Measurements from ENCODE around the gene OAF.

The OAF gene

GRCh38 chr11:120224972-120225909, 14.4 kb downstream of the OAF start:
- no peak for TF ChIP-seq CTBP1 (IDR thresholded peaks at IDR 0.05; ENCODE audit: borderline replicate concordance)
- DNase-seq (ENCODE audit: extremely low spot score) = no peak
- POLR2A ChIA-PET = interaction anchor here (1.7 kb wide), 1 partner anchor 12 kb away, joined by 6 read pairs; no protein-coding TSS in a partner anchor
- CTCF ChIA-PET = interaction anchor here (0.6 to 1.5 kb wide), 6 partner anchors 10 to 57 kb away, joined by 3 to 5 read pairs (median 4); no protein-coding TSS in a partner anchor

GRCh38 chr11:120226242-120226641, 15.4 kb downstream of the OAF start:
- CTCF ChIA-PET = interaction anchor here (0.8 kb wide), 1 partner anchor 9 kb away, joined by 5 read pairs; no protein-coding TSS in a partner anchor
- no peak for DNase-seq (ENCODE audit: extremely low spot score)
- POLR2A ChIA-PET = interaction anchor here (1.7 kb wide), 1 partner anchor 13 kb away, joined by 6 read pairs; no protein-coding TSS in a partner anchor
- TF ChIP-seq FOXM1 (IDR thresholded peaks at IDR 0.05; ENCODE audit: borderline replicate concordance) (no peak), SP1 (IDR thresholded peaks at IDR 0.05) (no peak), NFRKB (IDR thresholded peaks at IDR 0.05) (no peak), CTBP1 (IDR thresholded peaks at IDR 0.05; ENCODE audit: borderline replicate concordance) (no peak), LEF1 (IDR thresholded peaks at IDR 0.05; ENCODE audit: borderline replicate concordance) (no peak), ELF4 (IDR thresholded peaks at IDR 0.05) (no peak), FOXK2 (IDR thresholded peaks at IDR 0.05) (no peak), FOXA1 (IDR thresholded peaks at IDR 0.05) (no peak), HDGF (IDR thresholded peaks at IDR 0.05; ENCODE audit: borderline replicate concordance) (no peak), PKNOX1 (IDR thresholded peaks at IDR 0.05) (no peak), SUZ12 (IDR thresholded peaks at IDR 0.05) (no peak), BHLHE40 (IDR thresholded peaks at IDR 0.05; ENCODE audit: borderline replicate concordance) (no peak), TARDBP (IDR thresholded peaks at IDR 0.05) (no peak), L3MBTL2 (conservative IDR thresholded peaks at IDR 0.05) (no peak), ZNF384 (IDR thresholded peaks at IDR 0.05) (no peak), ARNT (IDR thresholded peaks at IDR 0.05) (no peak)

DNA sequence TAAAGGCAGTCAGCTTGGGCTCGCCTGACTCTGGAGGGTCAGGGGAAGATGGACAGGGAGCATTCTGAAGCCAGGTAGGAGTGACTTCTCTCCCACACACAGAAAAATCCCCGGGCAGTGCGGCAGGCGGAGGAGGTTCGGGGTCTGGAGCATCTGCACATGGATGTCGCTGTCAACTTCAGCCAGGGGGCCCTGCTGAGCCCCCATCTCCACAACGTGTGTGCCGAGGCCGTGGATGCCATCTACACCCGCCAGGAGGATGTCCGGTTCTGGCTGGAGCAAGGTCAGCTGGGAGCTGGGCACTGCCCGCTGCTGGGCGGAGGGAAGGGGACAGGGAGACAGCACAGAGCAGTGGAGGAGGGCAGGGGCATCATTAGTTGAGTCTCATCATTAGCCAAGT, 15.9 kb downstream of the OAF start:
- no peak for DNase-seq (ENCODE audit: extremely low spot score)
- no peak for TF ChIP-seq FOXA1 (IDR thresholded peaks at IDR 0.05)
- TF ChIP-seq HDGF (IDR thresholded peaks at IDR 0.05; ENCODE audit: borderline replicate concordance) = no peak
- TF ChIP-seq FOXM1 (IDR thresholded peaks at IDR 0.05; ENCODE audit: borderline replicate concordance) = no peak
- no peak for TF ChIP-seq SUZ12 (IDR thresholded peaks at IDR 0.05)
- TF ChIP-seq TARDBP (IDR thresholded peaks at IDR 0.05) = no peak
- TF ChIP-seq ZNF384 (IDR thresholded peaks at IDR 0.05) = no peak
- no peak for TF ChIP-seq L3MBTL2 (conservative IDR thresholded peaks at IDR 0.05)
- no peak for TF ChIP-seq LEF1 (IDR thresholded peaks at IDR 0.05; ENCODE audit: borderline replicate concordance)
- no peak for TF ChIP-seq ARNT (IDR thresholded peaks at IDR 0.05)
- TF ChIP-seq PKNOX1 (IDR thresholded peaks at IDR 0.05) = no peak
- no peak for TF ChIP-seq BHLHE40 (IDR thresholded peaks at IDR 0.05; ENCODE audit: borderline replicate concordance)
- TF ChIP-seq FOXK2 (IDR thresholded peaks at IDR 0.05) = no peak
- no peak for TF ChIP-seq NFRKB (IDR thresholded peaks at IDR 0.05)
- no peak for TF ChIP-seq SP1 (IDR thresholded peaks at IDR 0.05)
- no peak for TF ChIP-seq ELF4 (IDR thresholded peaks at IDR 0.05)
- TF ChIP-seq CTBP1 (IDR thresholded peaks at IDR 0.05; ENCODE audit: borderline replicate concordance) = no peak
- POLR2A ChIA-PET = no interaction called here
- CTCF ChIA-PET = interaction anchor here (1.4 kb wide), 1 partner anchor 55 kb away, joined by 3 read pairs; no protein-coding TSS in a partner anchor

DNA sequence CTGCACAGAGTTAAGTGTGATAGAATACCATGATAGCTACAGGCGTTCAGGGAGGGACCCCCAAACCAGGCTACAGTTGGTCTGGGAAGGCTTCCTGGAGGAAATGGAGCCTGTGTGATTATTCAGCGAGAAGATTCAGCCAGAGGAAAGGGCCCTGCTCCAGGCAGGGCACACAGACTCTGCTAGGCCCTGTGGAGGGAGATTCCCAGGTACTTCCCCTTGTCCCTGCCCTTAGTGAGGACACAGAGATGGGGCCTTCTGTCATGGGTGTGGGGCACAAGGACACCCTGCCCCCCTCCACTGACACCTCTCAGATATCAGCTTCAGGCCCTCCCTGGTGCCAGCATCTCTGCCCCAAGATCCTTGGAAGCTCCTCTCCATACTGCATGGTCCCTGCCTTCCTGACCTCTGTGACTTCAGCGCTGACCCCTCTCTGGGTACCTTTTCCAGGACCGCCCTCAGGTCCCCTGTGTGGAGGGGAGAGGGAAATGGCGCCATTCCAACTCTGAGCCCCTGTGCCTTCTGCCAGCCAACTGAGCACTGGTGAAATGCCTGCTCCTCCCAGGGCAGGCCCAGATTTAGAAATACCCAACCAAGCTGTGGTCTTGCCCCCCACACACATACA, 16.5 kb downstream of the OAF start:
- ChIA-PET CTCF (interaction anchor here (1.4 kb wide), 1 partner anchor 56 kb away, joined by 3 read pairs; no protein-coding TSS in a partner anchor), POLR2A (no interaction called here)
- TF ChIP-seq BHLHE40 (IDR thresholded peaks at IDR 0.05; ENCODE audit: borderline replicate concordance) (no peak), PKNOX1 (IDR thresholded peaks at IDR 0.05) (no peak), SP1 (IDR thresholded peaks at IDR 0.05) (no peak), ARNT (IDR thresholded peaks at IDR 0.05) (no peak), ZNF384 (IDR thresholded peaks at IDR 0.05) (no peak)

GRCh38 chr11:120228794-120229384, 18.1 kb downstream of the OAF start:
- ChIA-PET CTCF (interaction anchor here (0.5 to 2.8 kb wide), 13 partner anchors 20 to 64 kb away, joined by 3 to 15 read pairs (median 4); no protein-coding TSS in a partner anchor), POLR2A (no interaction called here)
- DNase-seq (ENCODE audit: extremely low spot score) = no peak
- no peak for TF ChIP-seq HDGF (IDR thresholded peaks at IDR 0.05; ENCODE audit: borderline replicate concordance)
- no peak for TF ChIP-seq PKNOX1 (IDR thresholded peaks at IDR 0.05)
- no peak for TF ChIP-seq L3MBTL2 (conservative IDR thresholded peaks at IDR 0.05)
- no peak for TF ChIP-seq FOXK2 (IDR thresholded peaks at IDR 0.05)
- TF ChIP-seq TARDBP (IDR thresholded peaks at IDR 0.05) = no peak
- no peak for TF ChIP-seq FOXM1 (IDR thresholded peaks at IDR 0.05; ENCODE audit: borderline replicate concordance)

More for the DNA sequence above, 16.5 kb downstream of the OAF start:
- no peak for DNase-seq (ENCODE audit: extremely low spot score)
